MM.1S (cell line): Measurements from ENCODE around the gene SIRPB2.

Source experiments
- EZH2 ChIP-seq: fragments of 300-600 bp; sonication (generic); optimal IDR thresholded peaks from 2 replicates; pipeline ENCODE3; 2017; ENCODE audit warnings: low read depth, mild to moderate bottlenecking, antibody characterized with exemption, low read length, mixed read lengths
- TF ChIP-seq, protein P1 (sequence below): fragments of 300-600 bp; sonication (generic); IDR thresholded peaks from 2 replicates; pipeline ENCODE4 v1.5.1; 2016; ENCODE audit warnings: antibody characterized with exemption, low read length, mixed read lengths

DNA sequence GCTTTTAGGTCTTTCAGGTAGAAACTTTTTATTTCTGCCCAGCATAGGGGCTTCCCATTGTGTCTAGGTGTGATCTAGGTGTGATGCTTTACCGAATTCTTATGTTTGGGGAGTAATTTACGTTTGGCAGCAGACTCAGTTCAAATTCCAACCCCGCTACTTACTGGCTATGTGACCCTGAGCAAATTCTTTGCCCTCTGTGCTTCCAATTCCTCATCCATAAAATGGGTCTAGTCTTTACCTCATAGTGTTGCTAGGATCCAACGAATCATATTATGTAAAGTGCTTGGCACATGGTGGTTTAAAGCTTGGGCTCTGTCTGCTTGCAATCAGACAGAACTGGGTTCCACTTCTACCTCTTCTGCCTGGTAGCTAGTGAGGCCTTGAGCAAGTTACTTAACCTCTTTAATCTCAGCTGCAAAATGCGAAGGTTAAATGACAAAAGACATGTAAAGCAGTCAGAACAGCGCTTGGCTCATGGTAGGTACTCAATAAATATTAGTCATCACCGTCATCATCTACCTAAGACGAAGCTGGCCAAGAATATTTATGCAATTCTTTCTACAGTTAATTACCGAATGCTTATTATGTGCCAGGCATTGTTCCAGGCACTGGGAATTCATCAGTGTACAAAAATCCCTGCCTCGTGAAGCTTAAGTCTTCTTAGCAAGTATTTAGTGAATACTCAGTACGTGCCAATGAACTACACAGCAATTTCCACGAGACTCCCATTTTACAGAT is 25.6 kb downstream of the SIRPB2 start:
- TF ChIP-seq, protein P1, sequence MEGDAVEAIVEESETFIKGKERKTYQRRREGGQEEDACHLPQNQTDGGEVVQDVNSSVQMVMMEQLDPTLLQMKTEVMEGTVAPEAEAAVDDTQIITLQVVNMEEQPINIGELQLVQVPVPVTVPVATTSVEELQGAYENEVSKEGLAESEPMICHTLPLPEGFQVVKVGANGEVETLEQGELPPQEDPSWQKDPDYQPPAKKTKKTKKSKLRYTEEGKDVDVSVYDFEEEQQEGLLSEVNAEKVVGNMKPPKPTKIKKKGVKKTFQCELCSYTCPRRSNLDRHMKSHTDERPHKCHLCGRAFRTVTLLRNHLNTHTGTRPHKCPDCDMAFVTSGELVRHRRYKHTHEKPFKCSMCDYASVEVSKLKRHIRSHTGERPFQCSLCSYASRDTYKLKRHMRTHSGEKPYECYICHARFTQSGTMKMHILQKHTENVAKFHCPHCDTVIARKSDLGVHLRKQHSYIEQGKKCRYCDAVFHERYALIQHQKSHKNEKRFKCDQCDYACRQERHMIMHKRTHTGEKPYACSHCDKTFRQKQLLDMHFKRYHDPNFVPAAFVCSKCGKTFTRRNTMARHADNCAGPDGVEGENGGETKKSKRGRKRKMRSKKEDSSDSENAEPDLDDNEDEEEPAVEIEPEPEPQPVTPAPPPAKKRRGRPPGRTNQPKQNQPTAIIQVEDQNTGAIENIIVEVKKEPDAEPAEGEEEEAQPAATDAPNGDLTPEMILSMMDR, result no peak
- TF ChIP-seq EZH2, result no peak
